IPS-20b (cell line): Measurements from ENCODE around the gene TRMT11.
"Not testable (repeated sequence)": the region's sequence is repeated elsewhere in the genome, so short reads cannot be mapped to it uniquely, and the experiment has no call there.

Source experiments
- H3K27ac ChIP-seq: one replicate; pipeline ENCODE4 v1.5.1; 2013; ENCODE audit warnings: low read length
- H3K27me3 ChIP-seq: 2 replicates; pipeline ENCODE4 v1.6.1; 2013; ENCODE audit warnings: mild to moderate bottlenecking, low read length, inconsistent platforms; ENCODE audit not compliant: insufficient read depth
- H3K36me3 ChIP-seq: 2 replicates; pipeline ENCODE4 v1.6.1; 2013; ENCODE audit warnings: low read depth, mild to moderate bottlenecking, inconsistent platforms, low read length, moderate library complexity; ENCODE audit not compliant: insufficient read depth
- H3K4me1 ChIP-seq: 2 replicates; pipeline ENCODE4 v1.6.1; 2013; ENCODE audit warnings: mild to moderate bottlenecking, control low read depth, inconsistent platforms, low read length, moderate library complexity; ENCODE audit not compliant: insufficient read depth
- H3K4me3 ChIP-seq: 2 replicates; pipeline ENCODE4 v1.5.1; 2013; ENCODE audit warnings: mild to moderate bottlenecking, low read length, inconsistent platforms
- H3K9ac ChIP-seq: 2 replicates; pipeline ENCODE4 v1.6.1; 2013; ENCODE audit warnings: low read depth, mild to moderate bottlenecking, inconsistent platforms, low read length, moderate library complexity
- H3K9me3 ChIP-seq: 2 replicates; pipeline ENCODE4 v1.6.1; 2013; ENCODE audit warnings: mild to moderate bottlenecking, low read depth, low read length, inconsistent platforms; ENCODE audit not compliant: insufficient read depth

Gene TRMT11

GRCh38 chr6:126052485-126052884 is 66.1 kb downstream of the TRMT11 start:
- H3K27ac ChIP-seq, result no peak overlapping the region
- peaks cover 27% of the 10 kb centered on the region for H3K36me3 ChIP-seq
- no peaks in the 10 kb centered on the region for H3K27me3 ChIP-seq
- H3K9ac ChIP-seq, result no peak overlapping the region
- no peaks in the 10 kb centered on the region for H3K4me1 ChIP-seq
- H3K4me3 ChIP-seq, result no peak overlapping the region
- H3K9me3 ChIP-seq, result no peaks in the 10 kb centered on the region

GRCh38 chr6:126054258-126054702 is 67.9 kb downstream of the TRMT11 start:
- H3K4me1 ChIP-seq, result no peaks in the 10 kb centered on the region

GRCh38 chr6:126054802-126055201 is 68.5 kb downstream of the TRMT11 start:
- H3K9ac ChIP-seq, result no peak overlapping the region
- no peaks in the 10 kb centered on the region for H3K9me3 ChIP-seq
- no peak overlapping the region for H3K4me3 ChIP-seq
- peaks cover 16% of the 10 kb centered on the region; the same call in 1 of the 2 replicates for H3K36me3 ChIP-seq
- H3K27ac ChIP-seq, result no peak overlapping the region
- H3K27me3 ChIP-seq, result no peaks in the 10 kb centered on the region
- H3K4me1 ChIP-seq, result no peaks in the 10 kb centered on the region

More at GRCh38 chr6:126054258-126054702, 67.9 kb downstream of the TRMT11 start:
- Histone ChIP-seq H3K9ac (no peak overlapping the region), H3K27ac (no peak overlapping the region), H3K27me3 (no peaks in the 10 kb centered on the region), H3K36me3 (peaks cover 13% of the 10 kb centered on the region; the same call in 1 of the 2 replicates), H3K9me3 (no peaks in the 10 kb centered on the region), H3K4me3 (no peak overlapping the region)

- Histone ChIP-seq H3K27ac (no peak overlapping the region), H3K9ac (no peak overlapping the region), H3K4me1 (no peaks in the 10 kb centered on the region), H3K4me3 (no peak overlapping the region), H3K36me3 (peaks cover 19% of the 10 kb centered on the region; the same call in 1 of the 2 replicates), H3K27me3 (no peaks in the 10 kb centered on the region), H3K9me3 (no peaks in the 10 kb centered on the region)
Observed at GRCh38 chr6:126055449-126055848, 69.1 kb downstream of the TRMT11 start.

- H3K9me3 ChIP-seq, result no peaks in the 10 kb centered on the region
- no peak overlapping the region for H3K4me3 ChIP-seq
- H3K27me3 ChIP-seq, result no peaks in the 10 kb centered on the region
- H3K36me3 ChIP-seq, result peaks cover 19% of the 10 kb centered on the region; the same call in 1 of the 2 replicates
- H3K9ac ChIP-seq, result no peak overlapping the region
- no peaks in the 10 kb centered on the region for H3K4me1 ChIP-seq
- H3K27ac ChIP-seq, result no peak overlapping the region
Observed at GRCh38 chr6:126056355-126057004, 70.1 kb downstream of the TRMT11 start.

GRCh38 chr6:126058085-126058484 is 71.7 kb downstream of the TRMT11 start:
- H3K4me3 ChIP-seq, H3K9me3 ChIP-seq, H3K27ac ChIP-seq, H3K9ac ChIP-seq, H3K4me1 ChIP-seq, H3K27me3 ChIP-seq: not testable (repeated sequence)
- peaks cover 13% of the 10 kb centered on the region; the same call in 1 of the 2 replicates for H3K36me3 ChIP-seq

- H3K9ac ChIP-seq, result no peak overlapping the region
- H3K4me1 ChIP-seq, result peaks cover 7% of the 10 kb centered on the region; the same call in 1 of the 2 replicates
- H3K27ac ChIP-seq, result no peak overlapping the region
- no peaks in the 10 kb centered on the region for H3K27me3 ChIP-seq
- no peak overlapping the region for H3K4me3 ChIP-seq
- peaks cover 6% of the 10 kb centered on the region; the same call in 1 of the 2 replicates for H3K36me3 ChIP-seq
- no peaks in the 10 kb centered on the region for H3K9me3 ChIP-seq
Observed at GRCh38 chr6:126060400-126060799, 74.1 kb downstream of the TRMT11 start.

GRCh38 chr6:126063512-126064146 is 77.3 kb downstream of the TRMT11 start:
- Histone ChIP-seq H3K27ac (no peak overlapping the region), H3K9me3 (no peaks in the 10 kb centered on the region), H3K36me3 (peaks cover 6% of the 10 kb centered on the region; the same call in 1 of the 2 replicates), H3K4me3 (no peak overlapping the region), H3K4me1 (peaks cover 7% of the 10 kb centered on the region; the same call in 1 of the 2 replicates), H3K9ac (no peak overlapping the region), H3K27me3 (no peaks in the 10 kb centered on the region)

GRCh38 chr6:126064257-126064747 is 78.0 kb downstream of the TRMT11 start:
- Histone ChIP-seq H3K4me1 (peaks cover 7% of the 10 kb centered on the region; the same call in 1 of the 2 replicates), H3K4me3 (no peak overlapping the region), H3K36me3 (peaks cover 6% of the 10 kb centered on the region; the same call in 1 of the 2 replicates), H3K9ac (no peak overlapping the region), H3K9me3 (no peaks in the 10 kb centered on the region), H3K27me3 (no peaks in the 10 kb centered on the region), H3K27ac (no peak overlapping the region)

- Histone ChIP-seq H3K27ac (no peak overlapping the region), H3K4me3 (no peak overlapping the region), H3K9ac (no peak overlapping the region), H3K4me1 (peaks cover 7% of the 10 kb centered on the region; the same call in 1 of the 2 replicates), H3K9me3 (no peaks in the 10 kb centered on the region), H3K27me3 (no peaks in the 10 kb centered on the region), H3K36me3 (peaks cover 2% of the 10 kb centered on the region; the same call in 1 of the 2 replicates)
Observed at GRCh38 chr6:126064748-126065401, 78.5 kb downstream of the TRMT11 start.
